ENCODE measurements around the gene DPP10. TPM values are rescaled to one million over a fixed set of nuclear protein-coding genes. Genes with fewer than 3 reads are reported as not detected.

DPP10 gene
- total and polyA plus RNA-seq, 10 of the 15 experiments (the other 5 are each of a cell fraction or from before 2014, with no cell fraction given) = not detected

- TF ChIP-seq REST (IDR thresholded peaks at IDR 0.05; ENCODE audit: low read depth, low read length) (no peak), TBL1XR1 (IDR thresholded peaks at IDR 0.05; ENCODE audit: low read depth, low read length) (no peak), NRF1 (conservative IDR thresholded peaks at IDR 0.05; ENCODE audit: low read depth, low read length) (no peak), KLF5 (IDR thresholded peaks at IDR 0.05; ENCODE audit: partially characterized antibody) (no peak), EGR1 (IDR thresholded peaks at IDR 0.05; ENCODE audit: borderline replicate concordance in 1 of 2, low read depth in 2 of 2, low read length in 2 of 2) (no peak), SMAD1 (IDR thresholded peaks at IDR 0.05; ENCODE audit: low read depth, partially characterized antibody) (no peak), CTCF (IDR thresholded peaks at IDR 0.05 in 2 of 3, conservative IDR thresholded peaks at IDR 0.05 in 1 of 3; ENCODE audit: control insufficient read depth in 2 of 3, extremely low read depth in 1 of 3, insufficient read depth in 1 of 3, low read depth in 3 of 3, low read length in 3 of 3) (no peak)
- TF ChIP-seq, protein P1, sequence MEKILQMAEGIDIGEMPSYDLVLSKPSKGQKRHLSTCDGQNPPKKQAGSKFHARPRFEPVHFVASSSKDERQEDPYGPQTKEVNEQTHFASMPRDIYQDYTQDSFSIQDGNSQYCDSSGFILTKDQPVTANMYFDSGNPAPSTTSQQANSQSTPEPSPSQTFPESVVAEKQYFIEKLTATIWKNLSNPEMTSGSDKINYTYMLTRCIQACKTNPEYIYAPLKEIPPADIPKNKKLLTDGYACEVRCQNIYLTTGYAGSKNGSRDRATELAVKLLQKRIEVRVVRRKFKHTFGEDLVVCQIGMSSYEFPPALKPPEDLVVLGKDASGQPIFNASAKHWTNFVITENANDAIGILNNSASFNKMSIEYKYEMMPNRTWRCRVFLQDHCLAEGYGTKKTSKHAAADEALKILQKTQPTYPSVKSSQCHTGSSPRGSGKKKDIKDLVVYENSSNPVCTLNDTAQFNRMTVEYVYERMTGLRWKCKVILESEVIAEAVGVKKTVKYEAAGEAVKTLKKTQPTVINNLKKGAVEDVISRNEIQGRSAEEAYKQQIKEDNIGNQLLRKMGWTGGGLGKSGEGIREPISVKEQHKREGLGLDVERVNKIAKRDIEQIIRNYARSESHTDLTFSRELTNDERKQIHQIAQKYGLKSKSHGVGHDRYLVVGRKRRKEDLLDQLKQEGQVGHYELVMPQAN (conservative IDR thresholded peaks at IDR 0.05) = no peak
Observed at GRCh38 chr2:115036818-115037217, 594.4 kb downstream of the DPP10 start (continued).

Data from GM12878 (cell line).